ENCODE data around the gene GALP.

GALP gene

DNA sequence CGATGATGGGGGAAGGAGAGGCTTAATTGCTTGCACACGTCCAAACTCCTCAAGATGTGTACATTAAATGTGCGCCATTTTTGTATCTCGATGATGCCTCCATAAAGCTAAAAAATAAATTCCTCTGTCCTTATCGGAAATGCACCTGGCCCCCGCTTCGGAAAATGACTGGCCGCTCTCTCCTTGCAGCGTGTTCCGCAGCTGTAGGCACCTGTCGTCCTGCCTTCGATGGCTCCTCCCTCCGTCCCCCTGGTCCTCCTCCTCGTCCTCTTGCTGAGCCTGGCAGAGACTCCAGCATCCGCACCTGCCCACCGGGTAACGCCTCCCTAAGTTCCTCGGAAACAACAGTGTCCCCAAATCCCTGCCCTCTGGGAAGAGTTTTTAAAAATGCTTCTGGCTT lies 1.1 kb downstream of the GALP start:
- Histone ChIP-seq H3K4me3 (replicated peaks; ENCODE audit: low read depth, low read length) (no peak overlapping the region), H3K36me3 (ENCODE audit: control insufficient read depth, insufficient read depth, low read length) (no peaks in the 10 kb centered on the region), H3K27me3 (replicated peaks; ENCODE audit: control insufficient read depth, insufficient read depth, low read length) (no peaks in the 10 kb centered on the region)
- TF ChIP-seq, protein P1, sequence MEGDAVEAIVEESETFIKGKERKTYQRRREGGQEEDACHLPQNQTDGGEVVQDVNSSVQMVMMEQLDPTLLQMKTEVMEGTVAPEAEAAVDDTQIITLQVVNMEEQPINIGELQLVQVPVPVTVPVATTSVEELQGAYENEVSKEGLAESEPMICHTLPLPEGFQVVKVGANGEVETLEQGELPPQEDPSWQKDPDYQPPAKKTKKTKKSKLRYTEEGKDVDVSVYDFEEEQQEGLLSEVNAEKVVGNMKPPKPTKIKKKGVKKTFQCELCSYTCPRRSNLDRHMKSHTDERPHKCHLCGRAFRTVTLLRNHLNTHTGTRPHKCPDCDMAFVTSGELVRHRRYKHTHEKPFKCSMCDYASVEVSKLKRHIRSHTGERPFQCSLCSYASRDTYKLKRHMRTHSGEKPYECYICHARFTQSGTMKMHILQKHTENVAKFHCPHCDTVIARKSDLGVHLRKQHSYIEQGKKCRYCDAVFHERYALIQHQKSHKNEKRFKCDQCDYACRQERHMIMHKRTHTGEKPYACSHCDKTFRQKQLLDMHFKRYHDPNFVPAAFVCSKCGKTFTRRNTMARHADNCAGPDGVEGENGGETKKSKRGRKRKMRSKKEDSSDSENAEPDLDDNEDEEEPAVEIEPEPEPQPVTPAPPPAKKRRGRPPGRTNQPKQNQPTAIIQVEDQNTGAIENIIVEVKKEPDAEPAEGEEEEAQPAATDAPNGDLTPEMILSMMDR (IDR thresholded peaks at IDR 0.05; ENCODE audit: insufficient read depth, low read length, poor library complexity, severe bottlenecking) = no peak
- no peak for DNase-seq (ENCODE audit: extremely low read depth, insufficient read length)

DNA sequence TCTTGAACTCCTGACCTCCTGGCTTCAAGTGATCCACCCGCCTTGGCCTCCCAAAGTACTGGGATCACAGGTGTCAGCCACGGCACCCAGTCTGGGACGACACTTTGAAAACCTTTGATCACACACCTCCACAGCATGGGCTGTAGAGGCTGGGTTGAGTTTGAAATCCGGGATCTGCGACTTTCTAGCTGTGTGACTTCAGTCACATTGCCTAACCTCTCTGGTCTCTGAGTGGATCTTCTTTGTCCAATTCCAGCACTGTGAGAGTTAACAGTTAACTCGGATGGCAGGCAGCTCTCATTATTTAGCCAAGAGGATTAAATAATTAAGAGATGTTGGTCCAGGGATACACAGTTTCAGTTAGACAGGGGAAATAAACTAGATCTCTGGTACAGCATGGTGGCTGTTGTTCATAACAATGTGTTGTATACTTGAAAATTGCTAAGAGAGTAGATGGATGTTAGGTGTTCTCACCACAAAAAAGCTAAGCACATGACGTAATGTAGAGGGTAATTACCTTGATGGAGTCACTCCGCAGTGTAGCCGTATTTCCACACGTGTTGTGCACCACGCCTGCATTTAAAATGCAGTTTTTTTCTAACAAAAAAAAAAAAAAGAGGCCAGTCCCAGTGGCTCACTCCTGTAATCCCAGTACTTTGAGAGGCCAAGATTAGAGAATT lies 1.9 kb downstream of the GALP start:
- DNase-seq (ENCODE audit: extremely low read depth, insufficient read length) = no peak
- H3K27me3 ChIP-seq (replicated peaks; ENCODE audit: control insufficient read depth, insufficient read depth, low read length) = no peaks in the 10 kb centered on the region
- TF ChIP-seq, protein P1 (IDR thresholded peaks at IDR 0.05; ENCODE audit: insufficient read depth, low read length, poor library complexity, severe bottlenecking) = no peak
- H3K36me3 ChIP-seq (ENCODE audit: control insufficient read depth, insufficient read depth, low read length) = no peaks in the 10 kb centered on the region
- no peak overlapping the region for H3K4me3 ChIP-seq (replicated peaks; ENCODE audit: low read depth, low read length)

DNA sequence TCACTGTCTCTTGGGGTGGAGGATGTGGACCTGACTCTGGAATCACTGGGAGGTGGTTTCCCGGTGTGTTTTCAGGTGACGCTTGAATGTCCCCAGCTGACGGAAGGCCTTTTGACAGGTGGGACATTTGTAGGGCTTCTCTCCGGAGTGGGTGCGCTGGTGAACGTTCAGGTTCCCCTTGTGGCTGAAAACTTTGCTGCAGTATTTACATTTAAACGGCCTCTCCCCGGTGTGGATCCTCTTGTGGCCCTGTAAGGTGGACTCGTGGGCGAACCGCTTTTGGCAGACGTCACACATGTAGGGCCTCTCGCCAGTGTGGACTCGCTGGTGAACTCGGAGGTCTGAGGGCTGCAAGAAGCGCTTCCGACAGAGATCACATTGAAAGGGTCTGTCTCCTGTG lies 14.0 kb downstream of the GALP start:
- DNase-seq (ENCODE audit: extremely low read depth, insufficient read length) = no peak
- H3K4me3 ChIP-seq (replicated peaks; ENCODE audit: low read depth, low read length) = no peak overlapping the region
- TF ChIP-seq, protein P1 (IDR thresholded peaks at IDR 0.05; ENCODE audit: insufficient read depth, low read length, poor library complexity, severe bottlenecking) = peak; percentile 14
- H3K36me3 ChIP-seq (ENCODE audit: control insufficient read depth, insufficient read depth, low read length) = no peaks in the 10 kb centered on the region
- no peaks in the 10 kb centered on the region for H3K27me3 ChIP-seq (replicated peaks; ENCODE audit: control insufficient read depth, insufficient read depth, low read length)

DNA sequence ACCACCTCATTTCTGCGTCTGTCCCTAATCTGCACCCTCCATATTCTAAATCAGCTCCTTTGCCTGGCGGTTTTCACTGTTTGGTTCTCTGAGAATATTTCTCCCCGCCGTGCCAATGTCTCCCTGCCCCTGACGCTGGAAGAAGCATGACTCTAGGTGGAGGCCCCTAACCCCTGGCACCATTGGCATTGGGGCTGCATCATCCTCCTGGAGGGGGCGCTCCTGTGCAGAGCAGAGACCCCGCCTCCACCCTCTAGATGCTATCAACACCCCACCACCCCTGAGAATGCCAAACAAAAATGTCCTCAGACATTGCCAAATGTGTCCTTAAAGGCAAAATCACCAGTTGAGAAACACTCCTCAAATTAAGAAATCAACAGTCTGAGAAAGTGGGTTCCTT lies 15.3 kb downstream of the GALP start:
- no peaks in the 10 kb centered on the region for H3K36me3 ChIP-seq (ENCODE audit: control insufficient read depth, insufficient read depth, low read length)
- H3K27me3 ChIP-seq (replicated peaks; ENCODE audit: control insufficient read depth, insufficient read depth, low read length) = no peaks in the 10 kb centered on the region
- H3K4me3 ChIP-seq (replicated peaks; ENCODE audit: low read depth, low read length) = no peak overlapping the region
- TF ChIP-seq, protein P1 (IDR thresholded peaks at IDR 0.05; ENCODE audit: insufficient read depth, low read length, poor library complexity, severe bottlenecking) = peak; percentile 4
- no peak for DNase-seq (ENCODE audit: extremely low read depth, insufficient read length)

DNA sequence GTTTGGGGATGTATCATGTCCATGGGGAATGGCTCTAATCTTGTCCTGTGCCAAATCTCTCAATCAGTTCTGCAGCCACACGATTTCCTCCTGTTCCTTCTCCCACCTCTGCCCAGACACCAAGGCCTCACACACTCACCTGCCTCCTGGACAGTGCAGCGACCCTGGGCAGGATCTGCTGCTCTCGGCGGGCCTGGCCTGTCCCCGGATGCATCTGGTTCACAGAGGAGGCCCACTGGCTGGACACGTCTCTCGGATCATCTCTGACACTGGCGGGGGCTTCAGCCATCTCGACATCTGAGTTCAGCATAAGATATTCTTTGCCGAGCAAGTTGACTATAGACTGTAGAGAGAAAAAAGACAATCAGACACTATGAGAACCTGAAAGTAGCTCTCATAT lies 15.9 kb downstream of the GALP start:
- TF ChIP-seq, protein P1 (IDR thresholded peaks at IDR 0.05; ENCODE audit: insufficient read depth, low read length, poor library complexity, severe bottlenecking) = no peak
- Histone ChIP-seq H3K4me3 (replicated peaks; ENCODE audit: low read depth, low read length) (no peak overlapping the region), H3K36me3 (ENCODE audit: control insufficient read depth, insufficient read depth, low read length) (no peaks in the 10 kb centered on the region)

More for the DNA sequence above, 15.9 kb downstream of the GALP start:
- H3K27me3 ChIP-seq (replicated peaks; ENCODE audit: control insufficient read depth, insufficient read depth, low read length) = no peaks in the 10 kb centered on the region
- no peak for DNase-seq (ENCODE audit: extremely low read depth, insufficient read length)
